Adipose tissue (tissue), 3 donors: Measurements from ENCODE around the gene ARHGEF40. TPM values are rescaled to one million over a fixed set of nuclear protein-coding genes. Genes with fewer than 3 reads are reported as not detected.

ENCODE experiments used
- H3K27ac ChIP-seq: one replicate; pipeline ENCODE4 v1.5.1; 2013; ENCODE audit warnings: low read depth, low read length
- WGBS, 3 donors: extraction: QIAGEN DNeasy Blood & Tissue Kit; methylation state at CpG; one replicate each; pipeline ENCODE4 v1.1.7; 2013; 5-methylcytosine and 5-hydroxymethylcytosine counted together
- polyA plus RNA-seq, 3 donors: library from polyadenylated mRNA; stranded (reverse); fragments of 200-250 nt; gene quantifications; one replicate each; pipeline ENCODE4 v1.2.3, GENCODE V29; 2013
- donor health status: healthy with polysubstance abuse.
- donor health status: Bipolar disorder and iron deficiency.
- donor health status: healthy.

Gene ARHGEF40
- polyA plus RNA-seq, 3 donors, result 21.6 to 67.2 (median 44.0) TPM

DNA sequence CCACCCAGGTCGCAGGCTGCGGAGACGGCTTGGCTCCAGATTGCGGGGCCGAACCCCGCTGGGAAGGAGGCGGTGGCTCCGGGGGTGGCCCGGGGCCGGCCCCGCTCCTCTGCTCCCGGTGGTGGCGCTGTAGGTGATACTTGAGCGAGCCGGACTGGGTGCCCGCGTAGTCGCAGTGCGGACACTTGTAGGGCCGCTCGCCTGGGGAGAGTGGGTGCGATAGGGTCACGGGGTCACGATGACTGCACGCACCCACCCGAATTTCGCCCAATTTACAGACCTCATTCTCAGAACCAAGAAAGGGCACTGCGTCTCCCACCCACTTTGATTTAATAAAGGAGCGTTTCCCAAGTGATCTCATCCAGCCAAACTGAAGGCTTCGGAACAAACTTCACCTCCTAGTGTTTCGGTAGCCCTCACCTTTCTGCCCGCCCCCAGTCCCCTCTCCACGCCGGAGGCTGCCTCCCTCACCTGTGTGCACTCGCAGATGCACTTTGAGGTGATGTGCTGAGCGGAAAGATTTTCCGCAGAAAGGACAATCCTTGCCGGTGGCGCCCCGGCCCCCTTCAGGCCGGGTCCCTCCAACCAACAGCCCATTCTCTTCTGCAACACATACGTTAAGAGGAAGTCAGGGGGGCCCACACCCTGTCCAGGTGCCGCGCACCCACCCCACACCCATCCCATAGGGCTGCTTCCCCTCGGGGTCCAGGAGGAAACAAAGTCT is 21.0 kb downstream of the ARHGEF40 start:
- 92 to 93% (median 92%) methylated on average over 39 to 45 of the region's 45 CpGs for WGBS, 3 donors
- H3K27ac ChIP-seq, result no peak overlapping the region

- H3K27ac ChIP-seq, result no peak overlapping the region
- WGBS, 3 donors, result 89 to 95% (median 94%) methylated on average over 31 to 42 of the region's 42 CpGs
Measured at GRCh38 chr14:21091821-21092272, 21.7 kb downstream of the ARHGEF40 start.

DNA sequence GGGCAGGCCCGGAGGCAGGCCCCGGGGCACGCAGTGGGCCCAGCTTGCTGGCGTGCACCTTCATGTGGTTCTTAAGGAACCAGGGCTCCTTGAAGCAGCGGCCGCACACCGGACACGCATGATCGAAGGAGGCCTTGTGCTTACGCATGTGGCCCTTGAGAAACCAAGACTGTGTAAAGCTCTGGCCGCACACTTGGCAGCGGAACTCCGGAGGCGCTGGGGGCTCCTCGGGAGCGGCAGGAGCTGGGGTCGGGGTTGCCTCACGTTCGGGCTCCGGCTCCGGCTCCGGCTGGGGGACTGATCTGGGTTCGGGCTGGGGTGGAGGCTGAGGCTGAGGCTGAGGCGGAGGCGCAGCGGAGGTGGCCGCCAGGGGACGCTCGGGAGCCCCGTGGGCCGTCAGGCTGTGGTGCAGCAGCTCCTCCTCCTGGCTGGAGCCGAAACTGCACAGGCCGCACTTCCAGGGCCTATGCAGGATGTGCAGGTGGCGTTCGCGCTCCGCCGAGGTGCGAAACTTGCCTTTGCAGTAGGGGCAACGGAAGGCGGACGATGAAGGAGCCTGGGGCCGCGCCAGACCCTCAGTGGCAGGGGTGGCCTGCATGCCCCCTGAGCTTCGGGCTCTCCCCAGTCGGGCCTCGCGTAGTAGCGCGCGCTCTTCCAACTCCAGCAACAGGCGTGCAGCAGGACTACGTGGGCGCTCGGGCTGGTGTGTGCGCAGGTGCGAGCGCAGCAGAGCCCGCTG is 22.3 kb downstream of the ARHGEF40 start:
- no peak overlapping the region for H3K27ac ChIP-seq

DNA sequence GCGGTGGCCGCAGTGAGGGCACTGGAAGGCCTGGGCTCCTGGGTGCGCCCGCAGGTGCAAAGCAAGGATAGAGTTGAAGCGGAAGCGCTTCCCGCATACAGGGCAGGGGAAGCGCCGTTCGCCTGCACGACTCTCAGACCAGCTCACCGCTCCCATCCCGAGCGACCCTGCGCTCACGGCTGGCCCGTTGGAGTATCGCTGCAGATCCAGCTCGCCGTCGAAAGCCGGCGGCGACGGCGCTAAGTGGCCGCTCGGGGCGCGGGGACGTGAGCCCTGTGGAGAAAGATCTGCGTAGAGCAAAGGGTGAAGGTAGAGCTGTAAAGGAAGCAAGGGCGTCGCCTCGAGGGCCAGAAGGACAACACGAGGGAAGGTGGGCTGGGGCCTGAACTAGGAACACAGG is 22.9 kb downstream of the ARHGEF40 start:
- no peak overlapping the region for H3K27ac ChIP-seq
- WGBS, 3 donors, result 83 to 84% (median 83%) methylated on average over 36 of the region's 36 CpGs

More for the DNA sequence above, 22.3 kb downstream of the ARHGEF40 start:
- WGBS, 3 donors, result 37 to 57% (median 43%) methylated on average over 38 to 59 of the region's 59 CpGs

- WGBS, 3 donors, result 60 to 67% (median 65%) methylated on average over 7 of the region's 7 CpGs
- H3K27ac ChIP-seq, result no peak overlapping the region
Measured at GRCh38 chr14:21093769-21094681, 23.9 kb downstream of the ARHGEF40 start.

DNA sequence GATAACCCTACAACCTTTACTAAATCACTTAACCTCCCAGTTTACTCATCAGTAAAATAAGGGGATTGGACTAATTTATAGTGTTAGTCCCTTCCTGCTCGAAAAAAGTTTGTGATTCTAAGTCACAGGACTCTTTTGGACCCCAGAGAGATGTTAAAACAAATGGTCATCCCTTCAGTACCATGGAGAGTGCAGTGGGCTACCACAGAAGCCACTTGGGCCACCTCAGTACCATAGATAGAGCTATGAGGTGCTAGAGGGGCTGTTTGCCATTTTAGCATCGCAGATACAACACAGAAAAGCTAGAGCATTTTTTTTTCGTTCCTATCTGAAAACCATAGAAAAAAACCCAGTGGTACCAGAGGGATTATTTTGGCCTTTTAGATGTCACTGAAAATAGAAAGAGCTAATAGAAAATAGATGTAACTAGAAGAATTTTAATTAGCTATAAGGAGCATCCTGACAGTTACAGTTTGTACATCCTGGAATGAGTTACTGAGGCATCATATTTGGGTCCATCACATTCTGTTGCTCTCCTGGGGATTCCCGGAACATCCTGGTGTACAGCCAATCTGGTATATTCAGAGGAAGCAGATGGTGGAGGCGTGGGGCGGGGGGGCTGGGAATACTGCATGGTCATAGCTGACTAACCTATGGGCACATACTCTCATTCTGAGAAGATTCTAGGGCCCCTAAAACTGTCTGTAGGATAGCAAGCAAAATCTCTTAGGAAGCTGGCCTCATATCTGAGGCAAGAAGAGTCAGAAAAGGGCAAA is 25.5 kb downstream of the ARHGEF40 start:
- no peak overlapping the region for H3K27ac ChIP-seq
- WGBS, 3 donors, result 55 to 66% (median 56%) methylated on average over 6 of the region's 6 CpGs

GRCh38 chr14:21096438-21096837 is 26.3 kb downstream of the ARHGEF40 start:
- 64 to 74% (median 72%) methylated on average over 3 of the region's 3 CpGs for WGBS, 3 donors
- H3K27ac ChIP-seq, result no peak overlapping the region

DNA sequence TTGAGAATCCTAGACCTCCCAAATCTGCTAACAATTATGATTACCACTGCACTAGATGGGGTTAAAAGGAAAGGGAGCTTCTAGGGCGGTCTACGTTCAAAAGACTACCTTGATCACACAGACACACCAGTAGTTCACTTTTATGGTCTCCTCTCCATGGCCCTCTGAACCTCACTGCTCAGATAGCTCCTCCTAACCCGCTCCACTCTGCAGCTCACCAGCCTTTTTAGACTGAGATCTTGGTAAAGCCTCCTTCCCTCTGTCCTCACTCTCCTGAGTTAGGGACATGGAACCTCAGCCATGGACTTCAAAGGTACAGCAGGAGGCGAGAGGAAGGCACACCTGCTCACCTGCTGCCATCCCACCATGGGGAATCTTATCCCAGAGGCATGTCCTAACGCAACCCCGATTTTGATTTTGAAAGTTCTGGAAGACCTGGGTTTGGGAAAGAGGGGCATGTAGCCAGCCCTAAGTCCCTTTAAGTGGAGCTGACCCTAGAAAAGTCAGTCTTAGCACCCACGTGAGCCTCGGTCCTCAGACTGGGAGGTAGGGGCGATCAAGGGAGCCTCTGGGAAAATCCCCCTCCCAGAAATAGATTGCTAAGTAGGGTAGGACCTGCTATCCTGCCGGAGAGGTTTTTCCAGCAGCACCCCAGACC is 27.0 kb downstream of the ARHGEF40 start:
- H3K27ac ChIP-seq, result no peak overlapping the region
- WGBS, 3 donors, result 34 to 67% (median 61%) methylated on average over 10 of the region's 10 CpGs

GRCh38 chr14:21097636-21098075 is 27.6 kb downstream of the ARHGEF40 start:
- 0 to 9% (median 7%) methylated on average over 3 to 19 of the region's 19 CpGs for WGBS, 3 donors
- no peak overlapping the region for H3K27ac ChIP-seq

DNA sequence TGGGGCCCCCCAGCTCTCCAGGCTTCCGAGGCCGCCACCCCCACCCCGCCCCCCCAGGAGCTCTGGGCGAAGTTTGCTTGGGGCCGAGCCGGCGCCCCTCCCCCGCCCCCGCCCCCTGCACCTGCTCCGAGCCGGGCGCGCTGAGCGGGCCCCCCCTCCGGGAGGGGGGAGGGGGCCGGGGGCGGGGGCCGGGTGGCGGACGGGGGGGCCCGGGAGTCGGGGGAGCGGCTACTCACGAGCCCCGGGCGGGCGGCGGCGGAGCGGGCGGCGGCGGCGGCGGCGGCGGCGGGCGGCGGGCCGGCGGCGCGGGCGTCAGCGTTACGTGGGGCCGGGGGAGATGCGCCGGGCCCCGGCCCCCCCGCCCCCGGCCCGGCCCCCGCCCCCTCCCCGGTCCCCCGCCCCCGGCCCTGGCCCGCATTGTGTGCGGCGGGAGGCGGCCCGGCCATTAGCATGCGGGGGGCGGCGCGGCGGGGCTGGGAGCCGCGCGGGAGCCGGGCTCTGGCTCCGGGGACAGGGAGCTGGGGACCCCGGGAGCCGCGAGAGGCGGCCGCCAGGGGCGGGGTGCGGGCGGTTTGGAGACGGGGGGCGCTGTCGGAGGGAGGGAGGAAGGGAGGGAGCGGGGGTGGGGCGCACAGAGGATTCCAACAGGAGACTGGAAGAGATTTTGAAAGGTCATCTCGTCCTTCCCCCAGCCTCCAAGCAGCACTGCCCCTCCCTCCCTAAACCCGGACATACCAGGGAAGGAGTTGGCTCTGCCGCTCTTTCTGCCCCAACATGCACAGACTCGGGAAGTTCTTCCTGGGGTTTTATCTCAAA is 28.2 kb downstream of the ARHGEF40 start, which contains the start of gene ZNF219:
Gene ZNF219, minus strand, starts transcription at position 580 of the 816 bp plus-strand sequence. CDS start 5,064 bp downstream, outside the sequence.
- 1% methylated on average over 23 to 70 of the region's 90 CpGs for WGBS, 3 donors
- no peak within 1 kb of the TSS for H3K27ac ChIP-seq

DNA sequence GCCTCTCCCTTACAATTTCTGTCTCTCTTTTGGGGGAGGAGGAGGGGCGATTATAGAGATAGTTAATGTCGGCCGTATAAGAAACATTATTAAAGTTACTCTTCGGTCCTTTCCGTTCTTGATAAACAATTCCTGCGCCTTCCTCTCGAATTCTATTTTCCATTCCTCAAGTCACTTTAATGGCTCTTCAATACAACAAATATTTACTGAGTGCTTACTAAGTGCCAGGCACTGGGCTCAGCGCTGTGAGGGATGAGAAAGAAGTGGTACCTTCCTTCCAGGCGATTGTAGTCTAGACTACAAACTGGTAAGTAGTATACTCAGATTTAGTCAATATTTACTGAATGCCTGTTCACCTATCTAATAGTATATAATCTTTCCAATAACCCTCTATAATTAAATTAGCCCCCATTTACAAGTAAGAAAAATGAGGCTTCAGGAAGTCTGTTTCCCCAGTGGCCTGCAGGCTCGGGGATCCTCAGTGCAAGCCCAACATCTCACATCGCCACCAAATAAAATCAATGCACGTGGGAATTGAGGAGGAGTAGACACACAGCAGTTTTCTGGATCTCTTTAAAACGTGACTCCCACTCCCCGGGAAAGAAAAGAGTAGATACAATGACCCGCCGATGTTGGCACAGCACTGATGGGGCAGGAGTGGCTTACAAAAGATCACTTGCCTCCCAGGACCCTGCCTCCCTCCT is 28.9 kb downstream of the ARHGEF40 start:
- 6 to 15% (median 12%) methylated on average over 16 of the region's 16 CpGs for WGBS, 3 donors
- no peak overlapping the region for H3K27ac ChIP-seq

GRCh38 chr14:21099596-21099985 is 29.5 kb downstream of the ARHGEF40 start:
- 58 to 80% (median 79%) methylated on average over 5 of the region's 5 CpGs for WGBS, 3 donors
- no peak overlapping the region for H3K27ac ChIP-seq

DNA sequence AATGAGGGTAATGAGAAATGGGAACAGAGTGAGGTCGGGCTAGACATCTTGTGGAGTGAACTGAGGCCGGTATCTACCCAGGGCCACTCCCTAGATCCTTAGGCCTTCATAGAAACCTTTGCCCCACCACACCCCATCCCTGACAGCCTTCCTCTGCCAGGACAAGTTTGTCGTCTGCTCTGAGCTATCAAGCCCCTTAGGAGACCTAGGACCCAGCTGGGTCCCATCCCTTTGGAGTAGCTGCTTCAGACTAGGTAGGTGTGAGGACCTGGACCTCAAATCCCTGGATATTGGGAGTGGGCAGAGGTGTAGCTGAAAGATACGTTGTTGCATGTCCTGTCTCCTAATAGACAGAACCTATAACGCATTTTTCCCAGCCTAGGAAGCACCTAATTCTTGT is 30.8 kb downstream of the ARHGEF40 start, which contains the start of gene TMEM253:
Gene TMEM253, plus strand, starts transcription at position 136 of the 400 bp plus-strand sequence. CDS start 278 bp downstream, outside the sequence.
- no peak within 1 kb of the TSS for H3K27ac ChIP-seq
- WGBS, 3 donors, result 81 to 83% (median 82%) methylated on average over 5 of the region's 5 CpGs

DNA sequence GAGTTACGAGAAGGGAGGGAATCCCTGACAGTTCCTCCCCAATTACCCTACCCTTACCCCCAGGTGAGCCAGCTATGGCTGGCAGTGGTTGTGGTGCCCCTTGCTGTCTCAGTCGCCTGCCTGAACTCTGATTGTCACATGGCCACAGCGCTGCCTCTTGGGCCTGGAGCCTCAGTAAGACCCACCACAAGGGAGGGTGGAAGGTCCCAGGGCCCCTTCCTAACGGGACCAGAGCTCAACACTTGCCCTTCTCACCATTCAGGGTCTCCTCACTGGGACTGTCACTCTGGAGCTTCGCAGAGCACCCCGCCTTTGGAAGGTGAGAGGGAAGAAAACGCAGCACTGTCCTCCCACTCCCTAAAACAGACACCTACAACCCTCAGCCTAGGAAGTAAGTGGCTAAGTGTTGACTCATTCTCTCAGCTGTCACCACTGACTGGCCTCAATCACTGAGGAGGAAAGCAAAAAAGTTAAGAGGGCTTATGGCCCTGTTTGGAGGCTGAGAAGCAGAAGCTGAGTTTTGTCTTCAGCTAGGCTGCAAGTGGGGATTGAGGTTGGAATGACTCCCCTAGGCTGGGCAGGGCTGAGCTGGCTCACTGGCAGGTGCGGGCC is 31.8 kb downstream of the ARHGEF40 start:
- H3K27ac ChIP-seq, result no peak overlapping the region
- WGBS, 3 donors, result 87 to 91% (median 89%) methylated on average over 8 of the region's 8 CpGs
